PC-3 (cell line): ENCODE data around the gene ABTB2. TPM values are rescaled to one million over a fixed set of nuclear protein-coding genes. Genes with fewer than 3 reads are reported as not detected.
A peak's percentile ranks its signal among the peaks of the same experiment; 100 is the strongest.

Source experiments
- ATAC-seq: fragments of 200-7000 bp; cut with Tn5 transposase; 2 replicates; pipeline ENCODE4 v1.9.1; 2020; ENCODE audit warnings: mild to moderate bottlenecking, moderate library complexity
- BruUV-seq: library from RNA; stranded (reverse); fragments of 400-500 nt; replicated peaks from 2 replicates; lab custom pipeline; 2021; lab: Mats Ljungman, UMichigan
- CTCF ChIA-PET: fragments of 300-600 bp; sonication (Branson Sonifier 250); formaldehyde crosslinking; loops from one replicate; lab custom pipeline; 2022; ENCODE audit warnings: antibody characterized with exemption; lab: Charles Lee
- POLR2A ChIA-PET: fragments of 300-600 bp; sonication (Branson Sonifier 250); formaldehyde crosslinking; loops from one replicate; lab custom pipeline; 2022; ENCODE audit warnings: antibody characterized with exemption; ENCODE audit not compliant: unreplicated experiment; lab: Charles Lee
- DNase-seq: peaks from one replicate; pipeline ENCODE4 v3.0.0-alpha.2; 2015
- H2AFZ ChIP-seq: fragments of 300-600 bp; sonication (generic); 2 replicates; pipeline ENCODE4 v1.6.0; 2016; ENCODE audit warnings: antibody characterized with exemption, low read length
- H3F3A ChIP-seq: fragments of 300-600 bp; sonication (generic); one replicate; pipeline ENCODE4 v1.6.0; 2017; ENCODE audit warnings: antibody characterized with exemption, low read length, control low read depth, mild to moderate bottlenecking; ENCODE audit not compliant: unreplicated experiment
- H3K27ac ChIP-seq: fragments of 300-600 bp; sonication (generic); 2 replicates; pipeline ENCODE4 v1.5.1; 2016; ENCODE audit warnings: mild to moderate bottlenecking, low read length
- H3K27me3 ChIP-seq: fragments of 300-600 bp; sonication (generic); 2 replicates; pipeline ENCODE4 v1.6.1; 2016; ENCODE audit warnings: low read length, mixed read lengths
- H3K36me3 ChIP-seq: fragments of 300-600 bp; sonication (generic); 2 replicates; pipeline ENCODE4 v1.6.1; 2016; ENCODE audit warnings: low read depth, mixed run types, low read length, mixed read lengths
- H3K4me1 ChIP-seq: fragments of 300-600 bp; sonication (generic); 2 replicates; pipeline ENCODE4 v1.5.1; 2016; ENCODE audit warnings: low read length; ENCODE audit not compliant: insufficient read depth
- H3K4me2 ChIP-seq: fragments of 300-600 bp; sonication (generic); 2 replicates; pipeline ENCODE4 v1.6.0; 2016; ENCODE audit warnings: low read length
- H3K4me3 ChIP-seq: fragments of 300-600 bp; sonication (generic); 2 replicates; pipeline ENCODE4 v1.5.1; 2016; ENCODE audit warnings: mild to moderate bottlenecking, low read length, mixed read lengths
- H3K79me2 ChIP-seq: fragments of 300-600 bp; sonication (generic); 2 replicates; pipeline ENCODE4 v1.6.1; 2017; ENCODE audit warnings: low read length, mixed read lengths
- H3K9ac ChIP-seq: fragments of 300-600 bp; sonication (generic); 2 replicates; pipeline ENCODE4 v1.6.0; 2016; ENCODE audit warnings: mild to moderate bottlenecking, low read length
- H3K9me2 ChIP-seq: fragments of 300-600 bp; sonication (generic); replicated peaks from 2 replicates; pipeline ENCODE4 v1.6.1; 2016; ENCODE audit warnings: mixed run types, low read length, mixed read lengths
- H3K9me3 ChIP-seq: fragments of 300-600 bp; sonication (generic); 2 replicates; pipeline ENCODE4 v1.6.1; 2016; ENCODE audit warnings: low read length, mixed read lengths
- H4K20me1 ChIP-seq: fragments of 300-600 bp; sonication (generic); 2 replicates; pipeline ENCODE4 v1.6.1; 2016; ENCODE audit warnings: low read length, mixed read lengths
- CTCF ChIP-seq: fragments of 300-600 bp; sonication (generic); conservative IDR thresholded peaks from 2 replicates; pipeline ENCODE4 v1.5.1; 2017; ENCODE audit warnings: antibody characterized with exemption, low read depth, mild to moderate bottlenecking, low read length
- EZH2 ChIP-seq: fragments of 300-600 bp; sonication (generic); IDR thresholded peaks from one replicate; pipeline ENCODE4 v1.6.1; 2017; ENCODE audit warnings: antibody characterized with exemption, mild to moderate bottlenecking, low read length; ENCODE audit not compliant: unreplicated experiment
- EZH2phosphoT487 ChIP-seq: fragments of 300-600 bp; sonication (generic); IDR thresholded peaks from 2 replicates; pipeline ENCODE4 v1.6.1; 2018; ENCODE audit warnings: mild to moderate bottlenecking, antibody characterized with exemption, low read length, borderline replicate concordance
- intact Hi-C: fragments of 100-400 bp; cut with micrococcal nuclease; formaldehyde crosslinking; loops from 2 replicates; pipeline ENCODE4 v1.9.0; 2023
- total RNA-seq: library from RNA; depleted of rRNA; stranded (reverse); fragments of >200 nt; gene quantifications from 2 replicates; pipeline ENCODE4 v1.2.3, GENCODE V29; 2014

The ABTB2 gene
- total RNA-seq, 1 experiment from 2014 or later = 5.2 TPM

GRCh38 chr11:34250732-34251588 is 106.8 kb downstream of the ABTB2 start:
- ChIA-PET CTCF (interaction anchor here (0.5 kb wide), 1 partner anchor 77 kb away, joined by 4 read pairs; no protein-coding TSS in a partner anchor), POLR2A (interaction anchor here (0.5 to 1.0 kb wide), 4 partner anchors 37 to 315 kb away, joined by 3 to 5 read pairs (median 4); no protein-coding TSS in a partner anchor)
- no peaks in the 10 kb centered on the region for H4K20me1 ChIP-seq
- H3K9ac ChIP-seq = no peak overlapping the region
- DNase-seq (peak; percentile 91), ATAC-seq (peak; percentile 99)
- intact Hi-C loops = no loop called here
- BruUV-seq = no TSS peak
- no peaks in the 10 kb centered on the region for H3K9me2 ChIP-seq
- H3K27ac ChIP-seq = peak overlapping the region; percentile 23
- H3K27me3 ChIP-seq = no peaks in the 10 kb centered on the region
- H3K4me1 ChIP-seq = peaks cover 16% of the 10 kb centered on the region
- TF ChIP-seq CTCF (no peak), EZH2phosphoT487 (no peak), EZH2 (no peak)
- H3K4me2 ChIP-seq = peak overlapping the region; percentile 65
- no peaks in the 10 kb centered on the region for H3K36me3 ChIP-seq
- H3K79me2 ChIP-seq = 0 out of 2 replicates have a peak, but pooled peaks cover 3% of the 10 kb centered on the region
- H2AFZ ChIP-seq = no peak overlapping the region
- no peaks in the 10 kb centered on the region for H3F3A ChIP-seq
- H3K9me3 ChIP-seq = no peaks in the 10 kb centered on the region
- H3K4me3 ChIP-seq = no peak overlapping the region

- Histone ChIP-seq H3K4me2 (no peak overlapping the region), H3K4me3 (no peak overlapping the region), H3K9me2 (no peaks in the 10 kb centered on the region), H3K27ac (no peak overlapping the region), H3K4me1 (peaks cover 23% of the 10 kb centered on the region), H4K20me1 (no peaks in the 10 kb centered on the region), H3K79me2 (0 out of 2 replicates have a peak, but pooled peaks cover 3% of the 10 kb centered on the region), H3K36me3 (no peaks in the 10 kb centered on the region), H3K9ac (no peak overlapping the region), H3K9me3 (no peaks in the 10 kb centered on the region), H3F3A (no peaks in the 10 kb centered on the region), H3K27me3 (no peaks in the 10 kb centered on the region), H2AFZ (no peak overlapping the region)
- DNase-seq = no peak
- CTCF ChIA-PET = interaction anchor here (1.1 kb wide), 1 partner anchor 76 kb away, joined by 3 read pairs; no protein-coding TSS in a partner anchor
- no TSS peak for BruUV-seq
- POLR2A ChIA-PET = interaction anchor here (0.6 kb wide), 1 partner anchor 37 kb away, joined by 5 read pairs; no protein-coding TSS in a partner anchor
- TF ChIP-seq CTCF (no peak), EZH2 (no peak), EZH2phosphoT487 (no peak)
- intact Hi-C loops = no loop called here
- no peak for ATAC-seq
These were observed 107.6 kb downstream of the ABTB2 start for GRCh38 chr11:34250211-34250610.
